ENCODE measurements around the gene CSAD. TPM values are rescaled to one million over a fixed set of nuclear protein-coding genes. Genes with fewer than 3 reads are reported as not detected.

CSAD gene
- total and polyA plus RNA-seq, 2 donors = 7.6 to 61.7 TPM

DNA sequence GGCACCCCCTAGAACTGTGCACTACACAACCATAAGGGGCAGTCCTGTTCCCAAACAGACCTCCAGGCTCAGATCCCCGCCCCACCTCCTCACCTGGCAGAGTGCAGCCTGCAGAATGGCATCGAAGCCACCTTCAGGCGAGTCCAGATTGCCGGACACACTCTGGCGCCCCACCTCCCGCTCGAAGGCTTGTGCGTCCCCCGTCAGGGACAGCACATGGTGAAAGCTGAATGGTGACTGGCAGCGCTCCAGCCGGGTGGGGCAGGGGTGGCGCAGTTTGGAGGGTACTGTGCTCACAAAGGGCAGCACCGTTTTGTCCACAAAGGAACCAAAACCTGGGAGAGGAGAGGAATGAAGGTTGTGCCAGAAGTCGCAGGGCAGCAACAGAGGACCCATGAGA, 15.8 kb upstream of the CSAD start:
- 96% methylated on average over 14 of the region's 14 CpGs for WGBS
- H3K4me3 ChIP-seq (ENCODE audit: low read length in 2 of 2) = no peak overlapping the region
- no peaks in the 10 kb centered on the region for H3K27me3 ChIP-seq (ENCODE audit: control insufficient read depth in 2 of 2, insufficient read depth in 1 of 2, low read length in 1 of 2)
- no peaks in the 10 kb centered on the region for H3K9me3 ChIP-seq (ENCODE audit: control insufficient read depth in 2 of 2, insufficient read depth in 1 of 2, low read length in 1 of 2)
- H3K36me3 ChIP-seq (ENCODE audit: control insufficient read depth in 2 of 2, insufficient read depth in 2 of 2, low read length in 1 of 2) = peaks cover 12 to 22% of the 10 kb centered on the region in 2 donors
- no peak for DNase-seq (ENCODE audit: low read depth in 6 of 9, low spot score in 9 of 9)
- no peak overlapping the region for H3K27ac ChIP-seq (ENCODE audit: low read depth in 1 of 2, low read length in 1 of 2)
- peaks cover 8 to 44% of the 10 kb centered on the region in 2 donors for H3K4me1 ChIP-seq (ENCODE audit: control insufficient read depth in 2 of 2, insufficient read depth in 2 of 2, low read length in 2 of 2)

DNA sequence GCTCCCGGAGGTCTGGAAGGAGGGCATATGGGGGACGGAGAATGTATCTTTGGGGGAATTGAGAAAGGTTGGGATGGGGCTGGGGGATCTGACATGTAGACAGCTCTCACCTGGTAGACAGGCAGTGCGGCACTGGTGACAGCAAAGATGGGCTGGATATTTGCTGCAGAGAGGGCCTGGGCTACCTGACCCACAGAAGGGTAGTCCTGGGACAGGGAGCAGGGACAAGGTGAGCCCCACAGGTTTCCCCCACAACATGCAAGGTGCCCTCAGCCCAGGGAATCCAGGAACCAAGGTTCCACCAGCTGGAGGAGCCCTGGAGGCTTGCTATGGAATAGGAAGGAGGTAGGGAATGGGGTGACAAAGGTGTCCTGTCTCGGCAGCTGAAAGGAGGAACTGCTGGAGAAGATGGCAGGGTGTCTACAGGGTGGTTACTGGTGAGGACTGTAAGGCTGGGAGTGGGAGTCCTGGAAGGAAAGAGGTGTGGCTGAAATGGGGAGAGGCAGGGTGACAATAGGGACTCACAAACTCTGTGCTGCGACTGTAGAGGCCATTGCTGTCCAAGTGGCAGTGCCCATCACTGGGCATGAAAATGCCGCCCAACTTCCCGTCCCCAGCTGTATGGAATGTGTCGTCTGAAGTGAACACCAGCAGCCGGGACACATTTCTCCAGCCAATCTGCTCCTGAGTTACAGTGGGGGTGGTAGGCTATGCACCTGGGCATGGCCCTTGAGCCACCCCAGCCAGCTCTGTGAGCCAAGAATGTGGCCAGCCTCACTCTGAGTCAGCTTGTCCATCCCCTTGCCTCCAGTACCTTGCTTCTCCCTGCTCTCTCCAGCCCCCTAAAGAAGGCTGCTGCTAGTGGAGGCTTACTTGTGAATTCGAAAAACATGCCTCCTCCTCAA, 15.0 kb upstream of the CSAD start:
- H3K9me3 ChIP-seq (ENCODE audit: control insufficient read depth in 2 of 2, insufficient read depth in 1 of 2, low read length in 1 of 2) = no peaks in the 10 kb centered on the region
- H3K27ac ChIP-seq (ENCODE audit: low read depth in 1 of 2, low read length in 1 of 2) = no peak overlapping the region
- WGBS = 97% methylated on average over 10 of the region's 10 CpGs
- peaks cover 5 to 38% of the 10 kb centered on the region in 2 donors for H3K4me1 ChIP-seq (ENCODE audit: control insufficient read depth in 2 of 2, insufficient read depth in 2 of 2, low read length in 2 of 2)
- DNase-seq (ENCODE audit: low read depth in 6 of 9, low spot score in 9 of 9) = no peak
- no peaks in the 10 kb centered on the region for H3K27me3 ChIP-seq (ENCODE audit: control insufficient read depth in 2 of 2, insufficient read depth in 1 of 2, low read length in 1 of 2)
- no peak overlapping the region for H3K4me3 ChIP-seq (ENCODE audit: low read length in 2 of 2)
- peaks cover 19 to 29% of the 10 kb centered on the region in 2 donors for H3K36me3 ChIP-seq (ENCODE audit: control insufficient read depth in 2 of 2, insufficient read depth in 2 of 2, low read length in 1 of 2)

DNA sequence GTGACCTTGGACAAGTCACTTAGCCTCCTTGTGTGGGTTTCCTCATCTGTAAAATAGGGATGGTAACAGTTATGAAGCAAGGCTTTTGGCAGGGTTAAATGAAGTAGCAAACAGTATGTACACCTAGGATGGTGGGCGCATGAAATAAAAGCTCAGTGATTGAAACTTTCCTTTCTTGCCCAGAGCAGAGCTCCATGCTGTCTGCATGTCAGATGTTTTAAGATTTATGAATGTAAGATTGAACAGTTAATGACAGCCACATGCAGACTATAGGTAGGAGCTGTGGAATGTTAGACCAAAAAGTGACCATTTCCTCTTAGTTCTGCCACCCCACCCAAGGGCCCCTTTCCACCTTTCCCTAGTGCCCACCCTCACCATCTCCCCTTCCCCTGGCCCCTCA, 14.2 kb upstream of the CSAD start:
- 100% methylated on average over 1 of the region's 1 CpG for WGBS
- Histone ChIP-seq H3K4me1 (ENCODE audit: control insufficient read depth in 2 of 2, insufficient read depth in 2 of 2, low read length in 2 of 2) (peaks cover 5 to 33% of the 10 kb centered on the region in 2 donors), H3K27me3 (ENCODE audit: control insufficient read depth in 2 of 2, insufficient read depth in 1 of 2, low read length in 1 of 2) (no peaks in the 10 kb centered on the region), H3K27ac (ENCODE audit: low read depth in 1 of 2, low read length in 1 of 2) (no peak overlapping the region), H3K36me3 (ENCODE audit: control insufficient read depth in 2 of 2, insufficient read depth in 2 of 2, low read length in 1 of 2) (peaks cover 19 to 34% of the 10 kb centered on the region in 2 donors), H3K4me3 (ENCODE audit: low read length in 2 of 2) (no peak overlapping the region), H3K9me3 (ENCODE audit: control insufficient read depth in 2 of 2, insufficient read depth in 1 of 2, low read length in 1 of 2) (no peaks in the 10 kb centered on the region)
- DNase-seq (ENCODE audit: low read depth in 6 of 9, low spot score in 9 of 9) = no peak

DNA sequence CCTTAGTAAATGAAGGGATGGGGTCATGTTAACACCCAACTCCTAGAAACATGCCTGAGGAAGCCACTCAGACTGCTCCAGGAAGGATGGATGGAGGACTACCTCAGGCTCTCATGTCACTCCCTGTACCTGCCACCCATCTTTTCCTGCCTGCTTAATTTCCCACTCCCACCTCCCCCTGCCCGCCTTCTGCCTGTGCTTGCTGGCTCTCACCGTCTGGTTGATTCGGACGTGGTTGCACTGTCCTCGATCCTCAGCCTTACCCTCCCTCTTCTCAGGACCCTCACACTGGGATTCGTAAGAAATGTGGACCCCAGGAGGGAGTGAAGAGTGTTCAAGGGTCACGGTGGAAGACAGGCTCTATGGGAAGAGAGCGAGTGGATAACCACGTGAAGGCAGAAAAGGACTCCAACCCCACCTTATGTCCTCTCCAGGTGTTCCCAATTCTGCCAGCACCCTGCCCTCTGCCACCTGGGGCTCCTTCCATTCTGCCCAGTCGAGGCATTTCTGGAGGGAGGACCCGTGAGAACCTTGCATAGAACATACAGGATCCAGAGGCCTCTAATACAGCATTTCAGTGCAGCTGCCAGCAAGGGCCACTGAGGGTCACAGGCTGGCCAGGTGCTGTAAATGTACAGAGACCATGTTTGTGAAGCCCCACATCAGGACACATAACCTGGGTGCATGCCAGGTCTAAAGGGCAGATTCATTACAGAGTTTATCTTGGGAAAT, 13.4 kb upstream of the CSAD start:
- Histone ChIP-seq H3K27me3 (ENCODE audit: control insufficient read depth in 2 of 2, insufficient read depth in 1 of 2, low read length in 1 of 2) (no peaks in the 10 kb centered on the region), H3K4me3 (ENCODE audit: low read length in 2 of 2) (no peak overlapping the region), H3K4me1 (ENCODE audit: control insufficient read depth in 2 of 2, insufficient read depth in 2 of 2, low read length in 2 of 2) (peaks cover 3 to 29% of the 10 kb centered on the region in 2 donors), H3K9me3 (ENCODE audit: control insufficient read depth in 2 of 2, insufficient read depth in 1 of 2, low read length in 1 of 2) (no peaks in the 10 kb centered on the region), H3K36me3 (ENCODE audit: control insufficient read depth in 2 of 2, insufficient read depth in 2 of 2, low read length in 1 of 2) (peaks cover 19 to 38% of the 10 kb centered on the region in 2 donors), H3K27ac (ENCODE audit: low read depth in 1 of 2, low read length in 1 of 2) (no peak overlapping the region)
- no peak for DNase-seq (ENCODE audit: low read depth in 6 of 9, low spot score in 9 of 9)
- WGBS = 94% methylated on average over 11 of the region's 11 CpGs

DNA sequence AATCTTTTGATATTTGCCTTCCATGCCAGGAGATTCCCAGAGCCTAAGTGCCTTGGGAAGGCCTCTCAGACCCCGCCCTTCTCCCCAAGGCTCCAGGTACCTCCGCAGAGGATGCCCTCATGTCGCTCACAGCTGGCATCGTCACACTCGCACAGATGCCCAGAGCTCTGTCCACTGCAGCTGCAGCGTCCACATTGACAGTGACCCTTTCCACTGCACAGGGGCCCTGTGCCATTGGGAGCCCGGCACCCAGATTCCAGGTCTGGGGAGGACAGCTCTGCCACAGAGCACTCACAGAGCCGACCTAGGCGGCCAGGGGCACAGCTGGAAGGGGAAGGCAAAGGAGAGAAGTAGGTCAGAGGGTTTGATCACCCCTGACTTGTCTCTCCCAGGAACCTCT, 12.3 kb upstream of the CSAD start:
- H3K4me1 ChIP-seq (ENCODE audit: control insufficient read depth in 2 of 2, insufficient read depth in 2 of 2, low read length in 2 of 2) = peaks cover 0 to 18% of the 10 kb centered on the region in 2 donors
- no peak overlapping the region for H3K4me3 ChIP-seq (ENCODE audit: low read length in 2 of 2)
- no peak for DNase-seq (ENCODE audit: low read depth in 6 of 9, low spot score in 9 of 9)
- no peak overlapping the region for H3K27ac ChIP-seq (ENCODE audit: low read depth in 1 of 2, low read length in 1 of 2)
- no peaks in the 10 kb centered on the region for H3K9me3 ChIP-seq (ENCODE audit: control insufficient read depth in 2 of 2, insufficient read depth in 1 of 2, low read length in 1 of 2)
- WGBS = 96% methylated on average over 9 of the region's 9 CpGs
- no peaks in the 10 kb centered on the region for H3K27me3 ChIP-seq (ENCODE audit: control insufficient read depth in 2 of 2, insufficient read depth in 1 of 2, low read length in 1 of 2)
- peaks cover 27 to 48% of the 10 kb centered on the region in 2 donors for H3K36me3 ChIP-seq (ENCODE audit: control insufficient read depth in 2 of 2, insufficient read depth in 2 of 2, low read length in 1 of 2)

DNA sequence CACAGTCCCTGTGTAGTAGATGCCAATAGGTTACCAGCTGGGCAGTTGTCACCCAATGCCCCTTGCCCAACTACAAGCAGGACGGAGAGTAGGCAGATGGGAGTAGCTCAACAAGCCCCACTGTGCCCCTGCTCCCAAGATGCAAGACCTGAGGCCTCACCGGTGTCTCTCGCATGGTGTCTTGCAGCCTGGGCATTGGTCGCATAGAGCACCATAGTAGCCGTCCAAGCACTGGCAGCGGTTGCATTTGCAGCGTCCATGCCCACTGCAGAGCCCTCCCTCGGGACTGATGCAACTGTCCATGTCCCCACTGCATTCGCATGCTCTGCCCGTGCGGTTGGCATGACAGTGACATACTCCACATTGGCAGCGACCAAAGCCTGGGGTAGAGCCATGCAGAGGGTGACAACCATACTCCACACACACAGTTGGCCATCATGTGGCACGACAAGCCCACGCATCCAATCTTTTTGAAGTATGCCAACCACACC, 11.9 kb upstream of the CSAD start:
- no peak for DNase-seq (ENCODE audit: low read depth in 6 of 9, low spot score in 9 of 9)
- H3K9me3 ChIP-seq (ENCODE audit: control insufficient read depth in 2 of 2, insufficient read depth in 1 of 2, low read length in 1 of 2) = no peaks in the 10 kb centered on the region
- no peaks in the 10 kb centered on the region for H3K27me3 ChIP-seq (ENCODE audit: control insufficient read depth in 2 of 2, insufficient read depth in 1 of 2, low read length in 1 of 2)
- WGBS = 97% methylated on average over 14 of the region's 14 CpGs
- H3K36me3 ChIP-seq (ENCODE audit: control insufficient read depth in 2 of 2, insufficient read depth in 2 of 2, low read length in 1 of 2) = peaks cover 32 to 53% of the 10 kb centered on the region in 2 donors
- no peak overlapping the region for H3K4me3 ChIP-seq (ENCODE audit: low read length in 2 of 2)
- peaks cover 0 to 14% of the 10 kb centered on the region in 2 donors for H3K4me1 ChIP-seq (ENCODE audit: control insufficient read depth in 2 of 2, insufficient read depth in 2 of 2, low read length in 2 of 2)
- H3K27ac ChIP-seq (ENCODE audit: low read depth in 1 of 2, low read length in 1 of 2) = no peak overlapping the region

DNA sequence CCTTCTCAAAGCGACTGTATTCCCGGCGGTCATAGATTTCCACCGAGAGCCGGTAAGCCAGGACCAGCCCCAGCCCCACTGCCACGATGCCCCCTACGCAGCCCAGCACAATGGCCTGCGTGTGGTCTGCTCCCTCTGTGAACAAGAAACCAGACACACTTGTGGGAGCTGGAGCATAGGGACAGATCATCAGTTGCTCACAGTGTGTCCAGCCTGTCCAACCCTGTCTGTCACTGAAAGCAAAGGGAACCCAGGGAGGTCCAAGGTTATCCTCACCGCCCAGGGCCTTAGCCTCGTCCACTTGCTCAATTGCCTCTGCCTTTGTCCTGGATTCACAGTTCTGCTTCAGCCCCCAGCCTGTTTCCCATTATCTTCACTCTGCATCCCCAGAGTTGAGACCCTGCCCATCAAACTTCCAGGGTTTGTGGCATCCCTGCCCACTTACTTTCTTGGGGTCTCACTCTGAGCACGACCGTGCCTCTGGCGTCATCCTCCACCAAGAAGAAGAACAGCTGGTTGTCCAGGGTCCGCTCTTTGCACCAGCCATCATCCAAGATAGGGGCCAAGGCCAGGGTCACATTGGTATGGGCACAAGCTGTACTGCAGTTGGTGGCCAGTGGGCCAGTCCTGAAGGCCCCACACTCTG, 11.3 kb upstream of the CSAD start:
- Histone ChIP-seq H3K36me3 (ENCODE audit: control insufficient read depth in 2 of 2, insufficient read depth in 2 of 2, low read length in 1 of 2) (peaks cover 37 to 58% of the 10 kb centered on the region in 2 donors), H3K27me3 (ENCODE audit: control insufficient read depth in 2 of 2, insufficient read depth in 1 of 2, low read length in 1 of 2) (no peaks in the 10 kb centered on the region), H3K4me3 (ENCODE audit: low read length in 2 of 2) (no peak overlapping the region), H3K4me1 (ENCODE audit: control insufficient read depth in 2 of 2, insufficient read depth in 2 of 2, low read length in 2 of 2) (peaks cover 0 to 9% of the 10 kb centered on the region in 2 donors), H3K27ac (ENCODE audit: low read depth in 1 of 2, low read length in 1 of 2) (no peak overlapping the region), H3K9me3 (ENCODE audit: control insufficient read depth in 2 of 2, insufficient read depth in 1 of 2, low read length in 1 of 2) (no peaks in the 10 kb centered on the region)
- 98% methylated on average over 14 of the region's 14 CpGs for WGBS
- DNase-seq (ENCODE audit: low read depth in 6 of 9, low spot score in 9 of 9) = no peak

DNA sequence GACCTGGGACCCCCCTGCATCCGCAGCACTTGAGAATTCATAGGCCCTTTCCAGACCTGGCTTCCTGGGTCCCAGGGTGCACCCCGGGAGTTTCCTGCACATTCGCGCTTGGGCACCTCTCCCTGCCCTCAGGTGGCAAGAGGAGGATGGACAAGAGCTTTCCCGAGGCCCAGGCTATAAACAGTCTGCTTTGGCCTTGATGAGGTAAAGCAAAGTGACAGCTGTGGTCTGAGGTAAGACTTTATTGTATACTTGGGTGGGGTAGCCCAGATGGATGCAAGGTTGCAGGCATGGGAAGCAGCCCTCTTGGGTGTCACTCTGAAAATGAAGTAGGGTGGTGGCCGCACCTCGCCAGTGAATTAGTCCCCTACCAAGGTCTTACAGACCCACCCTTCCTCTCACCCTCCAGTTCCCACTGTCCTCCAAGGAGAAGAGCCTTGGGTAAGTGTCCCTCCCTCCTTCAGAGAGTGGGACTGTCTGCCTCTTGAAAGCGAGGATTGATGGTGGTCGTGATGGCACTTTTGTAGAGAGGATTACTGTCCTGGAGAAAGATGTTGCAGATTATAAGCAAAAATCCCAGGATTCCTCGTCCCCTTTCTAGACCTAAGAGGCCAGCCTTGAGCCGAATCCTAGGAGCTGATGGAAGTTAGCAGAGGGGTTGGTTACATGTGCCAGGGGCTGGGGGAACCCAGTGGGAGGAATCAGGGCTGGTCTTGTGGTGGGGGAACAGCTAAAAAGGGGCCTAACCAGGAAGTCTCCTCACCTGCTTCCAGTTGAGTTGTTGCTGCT, 10.6 kb upstream of the CSAD start:
- peaks cover 0 to 9% of the 10 kb centered on the region in 2 donors for H3K4me1 ChIP-seq (ENCODE audit: control insufficient read depth in 2 of 2, insufficient read depth in 2 of 2, low read length in 2 of 2)
- H3K36me3 ChIP-seq (ENCODE audit: control insufficient read depth in 2 of 2, insufficient read depth in 2 of 2, low read length in 1 of 2) = peaks cover 45 to 59% of the 10 kb centered on the region in 2 donors
- DNase-seq (ENCODE audit: low read depth in 6 of 9, low spot score in 9 of 9) = no peak
- H3K27ac ChIP-seq (ENCODE audit: low read depth in 1 of 2, low read length in 1 of 2) = no peak overlapping the region
- no peak overlapping the region for H3K4me3 ChIP-seq (ENCODE audit: low read length in 2 of 2)
- no peaks in the 10 kb centered on the region for H3K27me3 ChIP-seq (ENCODE audit: control insufficient read depth in 2 of 2, insufficient read depth in 1 of 2, low read length in 1 of 2)
- 96% methylated on average over 11 of the region's 11 CpGs for WGBS
- no peaks in the 10 kb centered on the region for H3K9me3 ChIP-seq (ENCODE audit: control insufficient read depth in 2 of 2, insufficient read depth in 1 of 2, low read length in 1 of 2)
